ENCODE results near the gene PPIL3.

Gene PPIL3

GRCh38 chr2:200862532-200863000 lies 26.3 kb downstream of the PPIL3 start:
- DNase-seq = peak; percentile 41

- peak; percentile 11 for DNase-seq
These were observed 27.2 kb downstream of the PPIL3 start for GRCh38 chr2:200861617-200862155.

GRCh38 chr2:200860092-200860795 lies 28.6 kb downstream of the PPIL3 start:
- no peak for DNase-seq

- no peak for DNase-seq
These were observed 32.1 kb downstream of the PPIL3 start for GRCh38 chr2:200856806-200857205.

GRCh38 chr2:200852605-200853004 lies 36.3 kb downstream of the PPIL3 start:
- DNase-seq = no peak

- DNase-seq = no peak
These were observed 37.3 kb downstream of the PPIL3 start for GRCh38 chr2:200851398-200852248.

- no peak for DNase-seq
These were observed 38.2 kb downstream of the PPIL3 start for GRCh38 chr2:200850512-200851256.

GRCh38 chr2:200847939-200848338 lies 40.9 kb downstream of the PPIL3 start:
- DNase-seq = no peak

- DNase-seq = no peak
These were observed 41.6 kb downstream of the PPIL3 start for GRCh38 chr2:200847269-200847668.

- DNase-seq = no peak
These were observed 43.1 kb downstream of the PPIL3 start for GRCh38 chr2:200845669-200846325.

- no peak for DNase-seq
These were observed 43.7 kb downstream of the PPIL3 start for GRCh38 chr2:200845194-200845593.

GRCh38 chr2:200843993-200844948 lies 44.6 kb downstream of the PPIL3 start:
- DNase-seq = no peak

- DNase-seq = no peak
These were observed 49.4 kb downstream of the PPIL3 start for GRCh38 chr2:200839513-200839912.

- no peak for DNase-seq
These were observed 54.2 kb downstream of the PPIL3 start for GRCh38 chr2:200834701-200835100.

- DNase-seq = no peak
These were observed 59.6 kb downstream of the PPIL3 start for GRCh38 chr2:200829258-200829655.

GRCh38 chr2:200828572-200829257 lies 60.2 kb downstream of the PPIL3 start:
- DNase-seq = no peak

- no peak for DNase-seq
These were observed 60.8 kb downstream of the PPIL3 start for GRCh38 chr2:200828104-200828503.

GRCh38 chr2:200821686-200822245 lies 67.1 kb downstream of the PPIL3 start:
- no peak for DNase-seq
